Neural crest cell (in vitro differentiated cells): ENCODE results near the gene HECW1. TPM values are rescaled to one million over a fixed set of nuclear protein-coding genes. Genes with fewer than 3 reads are reported as not detected.

Experiments used
- DNase-seq: peaks from one replicate; pipeline ENCODE4 v3.0.0; 2021; ENCODE audit warnings: low read depth, mixed read lengths, low spot score
- H3K27ac Mint-ChIP-seq: one replicate; pipeline ENCODE4 v1.8.0; 2021; ENCODE audit warnings: mild to moderate bottlenecking, mixed read lengths; ENCODE audit not compliant: unreplicated experiment
- H3K27me3 Mint-ChIP-seq: 2 replicates; pipeline ENCODE4 v1.8.0; 2021; ENCODE audit warnings: low read depth, mild to moderate bottlenecking, mixed read lengths
- H3K36me3 Mint-ChIP-seq: 2 replicates; pipeline ENCODE4 v1.8.0; 2021; ENCODE audit warnings: low read depth, mild to moderate bottlenecking, mixed read lengths
- H3K4me1 Mint-ChIP-seq: 2 replicates; pipeline ENCODE4 v1.8.0; 2021; ENCODE audit warnings: mixed read lengths
- H3K4me3 Mint-ChIP-seq: one replicate; pipeline ENCODE4 v1.8.0; 2021; ENCODE audit warnings: mild to moderate bottlenecking, mixed read lengths
- H3K9me3 Mint-ChIP-seq: 2 replicates; pipeline ENCODE4 v1.8.0; 2021; ENCODE audit warnings: mixed read lengths
- total RNA-seq: library from RNA; stranded (reverse); gene quantifications from 2 replicates; pipeline ENCODE4 v1.2.1, GENCODE V29; 2021
- TF ChIP-seq, protein P1 (sequence below): fragments of 200-600 bp; sonication (generic); conservative IDR thresholded peaks from 2 replicates; pipeline ENCODE4 v1.5.0; 2021; ENCODE audit warnings: antibody characterized with exemption, mild to moderate bottlenecking

Gene HECW1
- total RNA-seq, 1 donor from 2014 or later: 3.6 TPM

DNA sequence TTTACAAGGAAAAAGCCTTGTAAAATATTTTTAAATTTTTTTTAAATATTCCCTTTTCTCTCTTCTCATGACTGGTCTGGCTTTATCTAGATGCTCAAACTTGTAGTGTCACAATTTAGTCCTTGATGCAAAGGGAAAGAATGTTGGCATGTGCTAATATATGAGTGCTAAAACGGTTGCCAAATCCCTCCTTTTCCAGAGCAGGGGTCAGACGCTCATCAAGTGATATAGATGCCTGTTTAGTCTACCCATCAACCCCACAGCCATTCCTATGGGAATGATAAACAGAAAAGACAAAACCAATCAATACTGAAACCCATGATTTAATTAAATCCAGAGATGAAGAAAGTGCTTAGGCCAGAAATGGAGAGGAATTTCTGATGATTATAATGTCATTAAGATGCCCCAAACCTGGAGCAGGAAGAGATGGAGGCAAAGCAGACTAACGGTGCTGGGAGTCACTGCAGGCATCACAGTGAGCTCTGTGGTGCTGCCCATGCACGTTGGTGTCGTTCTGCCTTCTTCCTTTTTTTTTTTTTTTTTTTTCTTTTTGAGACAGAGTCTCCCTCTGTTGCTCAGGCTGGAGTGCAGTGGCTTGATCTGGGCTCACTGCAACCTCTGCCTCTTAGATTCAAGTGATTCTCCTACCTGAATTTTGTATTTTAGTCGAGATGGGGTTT is 260.4 kb downstream of the HECW1 start:
- Mint-ChIP-seq H3K4me1 (peaks cover 4% of the 10 kb centered on the region), H3K27ac (no peak overlapping the region), H3K27me3 (no peaks in the 10 kb centered on the region), H3K36me3 (no peaks in the 10 kb centered on the region), H3K9me3 (peaks cover 5% of the 10 kb centered on the region), H3K4me3 (no peak overlapping the region)
- no peak for DNase-seq
- TF ChIP-seq, protein P1, sequence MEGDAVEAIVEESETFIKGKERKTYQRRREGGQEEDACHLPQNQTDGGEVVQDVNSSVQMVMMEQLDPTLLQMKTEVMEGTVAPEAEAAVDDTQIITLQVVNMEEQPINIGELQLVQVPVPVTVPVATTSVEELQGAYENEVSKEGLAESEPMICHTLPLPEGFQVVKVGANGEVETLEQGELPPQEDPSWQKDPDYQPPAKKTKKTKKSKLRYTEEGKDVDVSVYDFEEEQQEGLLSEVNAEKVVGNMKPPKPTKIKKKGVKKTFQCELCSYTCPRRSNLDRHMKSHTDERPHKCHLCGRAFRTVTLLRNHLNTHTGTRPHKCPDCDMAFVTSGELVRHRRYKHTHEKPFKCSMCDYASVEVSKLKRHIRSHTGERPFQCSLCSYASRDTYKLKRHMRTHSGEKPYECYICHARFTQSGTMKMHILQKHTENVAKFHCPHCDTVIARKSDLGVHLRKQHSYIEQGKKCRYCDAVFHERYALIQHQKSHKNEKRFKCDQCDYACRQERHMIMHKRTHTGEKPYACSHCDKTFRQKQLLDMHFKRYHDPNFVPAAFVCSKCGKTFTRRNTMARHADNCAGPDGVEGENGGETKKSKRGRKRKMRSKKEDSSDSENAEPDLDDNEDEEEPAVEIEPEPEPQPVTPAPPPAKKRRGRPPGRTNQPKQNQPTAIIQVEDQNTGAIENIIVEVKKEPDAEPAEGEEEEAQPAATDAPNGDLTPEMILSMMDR: no peak

GRCh38 chr7:43377196-43377960 is 264.9 kb downstream of the HECW1 start:
- DNase-seq: no peak
- H3K4me1 Mint-ChIP-seq: peaks cover 4% of the 10 kb centered on the region
- no peak overlapping the region for H3K4me3 Mint-ChIP-seq
- no peaks in the 10 kb centered on the region for H3K27me3 Mint-ChIP-seq
- TF ChIP-seq, protein P1: no peak
- H3K9me3 Mint-ChIP-seq: peaks cover 4% of the 10 kb centered on the region
- H3K27ac Mint-ChIP-seq: peak overlapping the region; percentile 27
- no peaks in the 10 kb centered on the region for H3K36me3 Mint-ChIP-seq

- H3K27ac Mint-ChIP-seq: no peak overlapping the region
- peaks cover 11% of the 10 kb centered on the region for H3K9me3 Mint-ChIP-seq
- TF ChIP-seq, protein P1: no peak
- H3K4me1 Mint-ChIP-seq: no peaks in the 10 kb centered on the region
- DNase-seq: no peak
- no peaks in the 10 kb centered on the region for H3K27me3 Mint-ChIP-seq
- no peak overlapping the region for H3K4me3 Mint-ChIP-seq
- no peaks in the 10 kb centered on the region for H3K36me3 Mint-ChIP-seq
Measured at GRCh38 chr7:43379210-43379609, 266.8 kb downstream of the HECW1 start.

DNA sequence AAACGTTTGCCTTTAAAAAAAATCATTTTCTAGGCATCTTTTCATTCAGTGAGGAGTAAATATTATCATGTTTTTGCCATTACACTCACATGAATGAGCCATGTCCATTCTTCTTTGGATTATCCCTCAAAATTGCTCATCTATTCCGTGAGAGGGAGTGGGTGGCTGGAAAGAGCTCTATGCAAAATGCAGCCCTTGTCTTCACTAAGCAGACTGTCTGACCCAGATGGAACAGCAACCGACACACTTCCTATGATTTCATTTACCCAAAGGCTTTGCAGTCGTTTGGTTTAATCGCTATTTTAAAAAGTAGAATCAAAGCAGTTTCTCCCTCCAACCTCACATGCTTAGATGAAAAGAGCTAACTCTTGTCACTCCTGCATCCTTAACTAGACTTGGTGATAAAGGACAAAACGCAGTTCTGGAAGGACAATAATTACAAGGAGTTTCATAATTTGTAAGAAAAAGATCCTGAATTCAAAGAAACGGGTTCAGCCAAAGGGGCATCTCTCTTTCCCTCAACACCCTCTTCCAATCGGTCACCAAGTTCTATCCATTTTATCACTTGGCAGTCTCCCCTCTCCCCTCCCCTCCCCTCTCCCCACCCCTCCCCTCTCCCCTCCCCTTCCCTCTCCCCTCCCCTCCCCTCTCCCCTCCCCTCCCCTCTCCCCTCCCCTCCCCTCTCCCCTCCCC is 272.3 kb downstream of the HECW1 start:
- no peak for DNase-seq
- H3K9me3 Mint-ChIP-seq: peaks cover 16% of the 10 kb centered on the region
- TF ChIP-seq, protein P1: no peak
- H3K27me3 Mint-ChIP-seq: no peaks in the 10 kb centered on the region
- no peak overlapping the region for H3K4me3 Mint-ChIP-seq
- H3K36me3 Mint-ChIP-seq: no peaks in the 10 kb centered on the region
- no peaks in the 10 kb centered on the region for H3K4me1 Mint-ChIP-seq
- H3K27ac Mint-ChIP-seq: no peak overlapping the region

- no peak for DNase-seq
- TF ChIP-seq, protein P1: no peak
- H3K4me1 Mint-ChIP-seq: no peaks in the 10 kb centered on the region
- no peaks in the 10 kb centered on the region for H3K27me3 Mint-ChIP-seq
- peaks cover 16% of the 10 kb centered on the region for H3K9me3 Mint-ChIP-seq
- no peaks in the 10 kb centered on the region for H3K36me3 Mint-ChIP-seq
- no peak overlapping the region for H3K27ac Mint-ChIP-seq
- H3K4me3 Mint-ChIP-seq: no peak overlapping the region
Measured at GRCh38 chr7:43385309-43385680, 272.8 kb downstream of the HECW1 start.
